Mucosa of descending colon (tissue), 3 donors: ENCODE data around the gene KSR2. TPM values are rescaled to one million over a fixed set of nuclear protein-coding genes. Genes with fewer than 3 reads are reported as not detected.

ENCODE experiments used
- ATAC-seq: fragments of 200-7000 bp; cut with Tn5 transposase; one replicate; pipeline ENCODE4 v1.9.1; 2020; ENCODE audit warnings: mild to moderate bottlenecking, moderate library complexity
- DNase-seq, 3 donors: peaks; one replicate each; pipeline ENCODE4 v3.0.0-alpha.2; 2020
- H3K36me3 ChIP-seq: fragments of 200-600 bp; one replicate; pipeline ENCODE4 v1.8.0; 2021; ENCODE audit warnings: low read depth, mild to moderate bottlenecking
- H3K4me1 ChIP-seq: fragments of 200-600 bp; one replicate; pipeline ENCODE4 v1.8.0; 2021; ENCODE audit warnings: low read depth, mild to moderate bottlenecking
- H3K4me3 ChIP-seq: fragments of 200-600 bp; one replicate; pipeline ENCODE4 v1.8.0; 2021; ENCODE audit warnings: mild to moderate bottlenecking
- H3K9me3 ChIP-seq: fragments of 200-600 bp; one replicate; pipeline ENCODE4 v1.8.0; 2021; ENCODE audit warnings: mild to moderate bottlenecking
- intact Hi-C, 2 donors: fragments of 100-400 bp; cut with DNase I in 1 of 2; cut with micrococcal nuclease in 1 of 2; formaldehyde crosslinking; loops; one replicate each; pipeline versions ENCODE4 v1.11.0 to v1.11.1; 2022; cut with DNase I, micrococcal nuclease
- total RNA-seq, 3 donors: library from RNA; stranded (reverse); fragmentation: NEBNext Ultra II Directional in 2 of 3; extraction: Animal tissue kit (Norgen Biotek cat#: 25700) in 2 of 3; gene quantifications; one replicate each; pipeline versions ENCODE4 v1.2.1 to v1.2.4, GENCODE V29; 2021 to 2023
- TF ChIP-seq, protein P1 (sequence below): fragments of 200-600 bp; IDR thresholded peaks from one replicate; pipeline ENCODE4 v1.8.0; 2022; ENCODE audit warnings: antibody characterized with exemption, mild to moderate bottlenecking
- donor health status: DM: no; HTN: no; CAD: no; lungs with moderate emphysema.
- donor health status: DM: no; HTN: no; CAD: no.
- donor health status: DM: no; HTN: yes; CAD: no.

KSR2 gene
- total RNA-seq, 3 donors from 2014 or later, result 1.4 to 2.8 (median 2.5) TPM

DNA sequence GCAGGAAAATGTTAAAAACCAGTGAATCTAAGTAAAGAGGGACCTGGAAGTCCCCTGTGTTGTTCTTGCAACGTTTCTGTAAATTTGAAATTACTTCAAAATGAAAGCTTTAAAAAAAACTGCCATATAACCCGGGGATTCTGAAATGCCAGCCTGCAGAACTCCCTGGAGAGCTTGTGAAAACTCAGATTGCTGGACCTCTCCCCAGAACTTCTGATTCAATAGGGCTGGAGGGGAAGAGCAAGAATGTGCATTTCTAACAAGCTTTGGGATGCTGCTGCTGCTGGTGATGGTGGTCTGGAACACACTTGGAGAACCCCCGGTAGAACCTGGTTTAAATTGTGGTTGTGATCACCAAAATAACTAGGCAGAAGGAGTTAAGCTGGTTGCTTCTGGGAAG lies 307.3 kb downstream of the KSR2 start:
- Histone ChIP-seq H3K4me1 (no peaks in the 10 kb centered on the region), H3K4me3 (no peak overlapping the region), H3K9me3 (no peaks in the 10 kb centered on the region), H3K36me3 (no peaks in the 10 kb centered on the region)
- no peak for DNase-seq
- intact Hi-C loops, result no loop called here
- TF ChIP-seq, protein P1, sequence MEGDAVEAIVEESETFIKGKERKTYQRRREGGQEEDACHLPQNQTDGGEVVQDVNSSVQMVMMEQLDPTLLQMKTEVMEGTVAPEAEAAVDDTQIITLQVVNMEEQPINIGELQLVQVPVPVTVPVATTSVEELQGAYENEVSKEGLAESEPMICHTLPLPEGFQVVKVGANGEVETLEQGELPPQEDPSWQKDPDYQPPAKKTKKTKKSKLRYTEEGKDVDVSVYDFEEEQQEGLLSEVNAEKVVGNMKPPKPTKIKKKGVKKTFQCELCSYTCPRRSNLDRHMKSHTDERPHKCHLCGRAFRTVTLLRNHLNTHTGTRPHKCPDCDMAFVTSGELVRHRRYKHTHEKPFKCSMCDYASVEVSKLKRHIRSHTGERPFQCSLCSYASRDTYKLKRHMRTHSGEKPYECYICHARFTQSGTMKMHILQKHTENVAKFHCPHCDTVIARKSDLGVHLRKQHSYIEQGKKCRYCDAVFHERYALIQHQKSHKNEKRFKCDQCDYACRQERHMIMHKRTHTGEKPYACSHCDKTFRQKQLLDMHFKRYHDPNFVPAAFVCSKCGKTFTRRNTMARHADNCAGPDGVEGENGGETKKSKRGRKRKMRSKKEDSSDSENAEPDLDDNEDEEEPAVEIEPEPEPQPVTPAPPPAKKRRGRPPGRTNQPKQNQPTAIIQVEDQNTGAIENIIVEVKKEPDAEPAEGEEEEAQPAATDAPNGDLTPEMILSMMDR, result no peak
- no peak for ATAC-seq

DNA sequence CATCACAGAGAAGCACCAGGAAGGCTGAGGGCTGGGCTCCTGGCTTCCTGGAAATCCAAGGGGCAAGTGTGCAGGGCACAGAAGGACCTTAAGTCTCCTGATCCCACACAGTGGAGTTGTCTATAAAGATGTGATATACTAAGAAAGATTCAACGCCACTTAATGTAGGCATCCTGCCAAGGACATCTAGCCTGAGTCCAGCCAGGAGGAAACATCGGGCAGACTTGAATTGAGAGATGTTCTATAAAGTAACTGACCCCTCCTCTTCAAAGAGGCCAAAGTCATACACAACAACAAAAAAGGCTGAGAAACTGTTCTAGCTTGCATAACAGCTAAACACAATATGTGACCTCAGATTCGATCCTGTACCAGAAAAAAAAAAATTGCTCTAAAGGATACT lies 307.9 kb downstream of the KSR2 start:
- Histone ChIP-seq H3K4me1 (no peaks in the 10 kb centered on the region), H3K9me3 (no peaks in the 10 kb centered on the region), H3K36me3 (no peaks in the 10 kb centered on the region), H3K4me3 (no peak overlapping the region)
- TF ChIP-seq, protein P1, result no peak
- intact Hi-C loops, result no loop called here
- ATAC-seq (no peak), DNase-seq (no peak)

- H3K9me3 ChIP-seq, result no peaks in the 10 kb centered on the region
- no peak for ATAC-seq
- DNase-seq, result no peak
- TF ChIP-seq, protein P1, result no peak
- intact Hi-C loops, result no loop called here
- no peaks in the 10 kb centered on the region for H3K4me1 ChIP-seq
- no peak overlapping the region for H3K4me3 ChIP-seq
- H3K36me3 ChIP-seq, result no peaks in the 10 kb centered on the region
Measured at GRCh38 chr12:117658226-117658625, 310.6 kb downstream of the KSR2 start.

- intact Hi-C loops, result no loop called here
- H3K36me3 ChIP-seq, result no peaks in the 10 kb centered on the region
- no peak for DNase-seq
- H3K4me1 ChIP-seq, result no peaks in the 10 kb centered on the region
- TF ChIP-seq, protein P1, result no peak
- no peak for ATAC-seq
- no peak overlapping the region for H3K4me3 ChIP-seq
- H3K9me3 ChIP-seq, result peaks cover 8% of the 10 kb centered on the region
Measured at GRCh38 chr12:117649796-117650195, 319.0 kb downstream of the KSR2 start.

DNA sequence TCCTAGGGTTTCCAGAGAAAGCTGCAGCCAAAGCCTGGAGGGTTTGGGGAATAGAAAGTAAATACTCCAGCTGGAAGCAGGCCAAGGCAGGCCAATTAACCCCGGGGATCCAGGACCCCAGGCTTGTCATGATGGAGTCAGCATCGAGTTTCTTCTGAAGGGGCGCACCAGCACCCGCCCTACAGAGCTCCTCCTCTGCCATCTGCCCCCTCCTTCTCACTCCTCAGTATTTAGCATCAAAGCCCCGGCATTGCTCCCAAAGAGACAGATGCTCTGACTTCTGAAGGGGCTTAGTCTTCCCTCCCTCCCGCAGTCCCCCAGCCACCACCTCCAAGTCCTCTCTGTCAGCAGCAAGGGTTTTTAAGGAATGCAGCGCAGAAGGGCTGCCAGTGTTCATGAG lies 322.3 kb downstream of the KSR2 start:
- H3K4me1 ChIP-seq, result no peaks in the 10 kb centered on the region
- no peaks in the 10 kb centered on the region for H3K36me3 ChIP-seq
- TF ChIP-seq, protein P1, result no peak
- intact Hi-C loops, result no loop called here
- no peak for ATAC-seq
- H3K9me3 ChIP-seq, result peaks cover 5% of the 10 kb centered on the region
- no peak for DNase-seq
- H3K4me3 ChIP-seq, result no peak overlapping the region

- H3K9me3 ChIP-seq, result no peaks in the 10 kb centered on the region
- H3K4me3 ChIP-seq, result no peak overlapping the region
- ATAC-seq (no peak), DNase-seq (no peak)
- H3K4me1 ChIP-seq, result no peaks in the 10 kb centered on the region
- intact Hi-C loops, result no loop called here
- TF ChIP-seq, protein P1, result no peak
- no peaks in the 10 kb centered on the region for H3K36me3 ChIP-seq
Measured at GRCh38 chr12:117645473-117645872, 323.3 kb downstream of the KSR2 start.
